NCI-H1417 treated with DMSO at 0.1 percent for 48 hours (cell line): ENCODE measurements around the gene ZNF473.

ENCODE experiments used
- DNase-seq: peaks from one replicate; lab custom pipeline; 2025; lab: John Stamatoyannopoulos, UW

Gene ZNF473

GRCh38 chr19:50025794-50026549 lies at the start of gene ZNF473:
Gene ZNF473, plus strand, starts transcription at chr19:50026005. Its CDS starts 5,078 bp downstream, at chr19:50031083.
- no peak for DNase-seq

DNA sequence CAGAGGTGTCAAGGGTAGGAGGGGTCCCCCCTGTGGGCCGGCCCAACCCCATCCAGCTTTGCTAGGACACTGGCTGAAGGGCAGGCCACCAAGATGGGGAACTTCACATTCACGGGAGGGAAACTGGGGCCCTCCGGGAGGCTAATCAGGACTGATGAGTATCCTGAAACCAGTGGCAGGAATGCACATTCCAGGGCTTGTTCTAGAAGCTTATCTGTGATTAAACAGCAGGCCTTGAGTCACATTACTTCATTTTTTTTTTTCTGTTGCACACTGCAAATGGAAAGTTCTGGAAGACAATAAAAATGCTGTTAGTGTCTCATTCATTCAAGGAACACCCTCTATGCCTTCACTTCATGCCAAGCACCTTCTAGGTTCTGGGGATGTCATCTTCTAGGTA lies 49.3 kb upstream of the ZNF473 start:
- no peak for DNase-seq

GRCh38 chr19:49977076-49977475 lies 48.7 kb upstream of the ZNF473 start:
- DNase-seq: no peak

GRCh38 chr19:49977881-49978280 lies 47.9 kb upstream of the ZNF473 start:
- DNase-seq: no peak

- no peak for DNase-seq
These were observed 47.5 kb upstream of the ZNF473 start for GRCh38 chr19:49978324-49978723.

- DNase-seq: no peak
These were observed 43.9 kb upstream of the ZNF473 start for GRCh38 chr19:49981603-49982593.

DNA sequence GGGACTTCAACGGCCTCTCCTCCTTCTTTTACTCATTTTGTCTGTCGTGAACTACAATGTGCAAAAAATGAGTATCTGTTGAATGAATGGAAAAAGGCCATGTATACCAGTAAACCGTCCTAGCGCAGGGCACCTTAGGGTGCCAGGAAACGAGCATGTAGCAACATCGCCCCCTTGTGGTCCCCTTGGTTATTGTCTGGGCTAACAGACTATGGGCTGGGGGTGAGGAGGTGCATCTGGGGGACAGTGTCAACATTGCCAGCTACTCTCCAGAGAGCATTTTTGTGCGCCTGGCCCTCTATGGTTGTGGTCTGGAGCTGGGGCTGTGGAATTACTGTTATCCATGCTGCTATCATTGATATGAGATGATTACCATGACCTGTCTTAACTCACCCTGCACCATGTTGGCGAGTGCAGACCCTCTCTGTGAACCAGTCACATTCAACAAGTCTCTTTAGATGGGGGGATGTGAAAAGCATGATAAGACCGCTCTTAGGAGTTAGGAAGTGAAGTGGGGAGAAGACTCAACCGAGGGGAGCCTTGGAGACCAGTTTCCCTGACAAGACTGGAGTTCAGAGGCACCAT lies 42.1 kb upstream of the ZNF473 start:
- no peak for DNase-seq

GRCh38 chr19:49984491-49984890 lies 41.3 kb upstream of the ZNF473 start:
- no peak for DNase-seq

DNA sequence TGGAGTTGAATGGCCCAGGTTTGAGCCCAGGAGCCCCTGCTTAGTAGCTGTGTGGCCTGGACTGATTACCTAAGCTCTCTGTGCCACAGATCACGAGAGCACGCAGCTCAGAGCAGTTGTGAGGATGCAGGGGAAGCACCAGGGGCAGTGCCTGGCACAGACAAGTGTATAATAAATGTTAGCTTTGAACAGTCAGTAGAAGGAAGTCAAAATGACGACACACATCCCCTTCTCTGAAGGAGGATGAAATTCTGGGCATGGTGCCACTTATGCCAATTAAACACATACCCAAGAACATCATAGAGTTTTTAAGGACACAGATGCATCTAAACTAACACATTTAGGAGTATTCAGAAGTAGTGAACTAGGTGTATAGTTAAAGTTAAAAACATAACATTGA lies 39.9 kb upstream of the ZNF473 start:
- DNase-seq: no peak

DNA sequence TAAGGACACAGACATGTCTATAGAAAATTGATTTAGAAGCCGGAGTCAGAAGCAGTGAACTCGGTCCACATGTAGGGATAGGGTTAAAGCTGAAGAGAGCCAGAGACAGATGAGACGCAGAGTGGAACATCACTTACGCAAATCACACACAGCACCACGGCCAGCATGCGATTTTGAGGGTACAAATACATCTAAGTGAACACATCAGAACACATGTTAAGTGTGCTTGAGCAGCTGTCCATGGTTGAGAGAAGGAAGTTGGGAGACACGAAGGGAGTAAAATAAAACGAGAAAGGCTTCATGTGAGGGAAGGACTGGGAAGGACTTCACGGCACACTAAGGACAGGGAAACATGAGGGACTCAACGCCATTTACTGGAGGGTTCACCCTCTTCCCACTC lies 39.5 kb upstream of the ZNF473 start:
- DNase-seq: no peak

GRCh38 chr19:49987159-49987698 lies 38.6 kb upstream of the ZNF473 start:
- DNase-seq: no peak

GRCh38 chr19:49988007-49988406 lies 37.8 kb upstream of the ZNF473 start:
- no peak for DNase-seq

- DNase-seq: no peak
These were observed 37.4 kb upstream of the ZNF473 start for GRCh38 chr19:49988433-49988832.

GRCh38 chr19:49997709-49998108 lies 28.1 kb upstream of the ZNF473 start:
- no peak for DNase-seq

- no peak for DNase-seq
These were observed 26.3 kb upstream of the ZNF473 start for GRCh38 chr19:49999371-50000010.

DNA sequence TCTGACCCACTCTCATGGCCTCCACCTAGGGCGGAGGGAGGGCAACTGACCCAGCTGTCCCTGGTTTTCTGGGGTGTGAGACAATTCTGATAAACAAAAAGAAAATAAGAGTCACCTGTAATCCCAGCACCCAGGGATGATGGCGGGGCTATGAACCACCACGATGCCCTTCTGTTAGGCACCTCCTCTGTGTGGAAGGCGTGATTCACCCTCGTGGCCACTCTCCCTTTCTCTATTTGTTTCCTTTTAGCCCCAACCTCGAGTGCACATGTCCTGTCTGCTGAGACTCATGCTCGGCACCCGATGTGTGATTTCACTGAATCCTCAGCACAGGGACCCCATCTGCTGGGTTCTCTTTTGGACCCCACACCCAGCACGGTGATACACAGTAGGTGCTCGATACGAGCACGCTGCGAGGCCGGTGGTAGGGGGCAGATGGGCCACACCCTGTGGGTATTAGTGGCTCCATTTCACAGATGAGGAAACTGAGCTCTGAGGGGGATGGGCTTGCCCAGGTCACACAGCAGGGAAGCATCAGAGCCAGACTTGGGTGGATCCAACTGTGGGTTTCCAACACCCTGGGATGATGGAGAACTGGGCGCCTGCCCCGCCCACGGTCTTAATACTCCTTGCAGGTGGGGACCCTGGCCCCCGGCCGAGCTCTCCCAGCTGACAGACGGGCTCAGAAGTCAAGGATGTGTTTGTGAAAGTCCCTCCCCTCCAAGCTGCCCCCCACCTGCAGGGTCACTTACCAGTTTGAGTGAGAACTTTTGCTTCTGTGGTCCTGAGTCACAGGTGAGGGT lies 25.6 kb upstream of the ZNF473 start:
- no peak for DNase-seq

DNA sequence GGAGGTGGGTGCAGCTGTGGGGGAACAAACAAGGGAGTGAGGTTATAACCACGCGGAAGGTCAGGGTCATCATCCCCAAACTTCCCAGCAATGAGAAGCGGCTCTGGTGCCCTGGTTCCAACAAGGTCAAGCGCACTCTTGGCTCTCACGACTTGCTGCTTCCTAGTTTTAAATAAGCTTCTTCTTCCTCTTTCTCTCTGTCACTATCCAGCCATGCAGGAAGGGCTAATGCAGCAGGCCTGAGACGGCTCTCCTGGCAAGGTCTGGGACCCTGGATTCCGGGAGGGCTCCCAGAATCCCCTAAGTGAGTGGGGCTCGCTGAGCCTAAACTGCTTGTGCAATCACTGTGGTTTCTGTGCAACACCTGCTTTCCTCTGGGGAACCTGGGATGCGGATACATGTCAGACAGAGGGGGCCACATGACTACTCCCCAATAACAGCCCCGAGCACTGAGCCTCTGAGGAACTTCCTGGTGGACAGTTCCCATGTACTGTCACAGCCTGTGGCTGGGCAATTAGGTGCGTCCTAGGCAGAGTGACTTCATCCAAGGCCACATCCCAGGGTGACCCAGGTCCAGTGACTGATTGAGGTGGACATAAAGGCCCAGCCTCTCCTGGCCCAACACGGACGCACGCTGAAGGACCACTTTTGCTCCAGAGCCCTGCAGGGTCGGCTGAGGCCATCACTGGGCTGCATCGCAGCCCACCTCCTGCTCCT lies 24.8 kb upstream of the ZNF473 start:
- DNase-seq: no peak

DNA sequence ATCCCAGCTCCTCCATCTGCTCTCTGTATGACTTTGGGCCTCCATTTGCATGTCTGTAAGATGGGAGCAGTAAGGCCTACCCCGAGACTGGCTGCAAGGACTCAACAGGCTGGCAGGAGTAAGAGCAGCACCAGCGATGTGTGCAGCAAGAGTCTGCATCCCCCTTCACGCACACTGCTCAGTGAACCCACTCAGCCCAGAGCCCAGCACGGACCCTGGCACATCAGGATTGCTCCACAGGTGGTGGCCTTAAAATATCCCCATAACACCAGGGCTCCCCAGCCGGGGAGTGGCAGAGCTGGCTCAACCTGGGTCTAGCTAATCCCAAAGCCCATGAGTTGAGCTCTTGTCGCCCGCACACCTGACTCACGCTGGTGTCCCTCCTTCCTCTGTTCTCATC lies 24.0 kb upstream of the ZNF473 start:
- DNase-seq: no peak

DNA sequence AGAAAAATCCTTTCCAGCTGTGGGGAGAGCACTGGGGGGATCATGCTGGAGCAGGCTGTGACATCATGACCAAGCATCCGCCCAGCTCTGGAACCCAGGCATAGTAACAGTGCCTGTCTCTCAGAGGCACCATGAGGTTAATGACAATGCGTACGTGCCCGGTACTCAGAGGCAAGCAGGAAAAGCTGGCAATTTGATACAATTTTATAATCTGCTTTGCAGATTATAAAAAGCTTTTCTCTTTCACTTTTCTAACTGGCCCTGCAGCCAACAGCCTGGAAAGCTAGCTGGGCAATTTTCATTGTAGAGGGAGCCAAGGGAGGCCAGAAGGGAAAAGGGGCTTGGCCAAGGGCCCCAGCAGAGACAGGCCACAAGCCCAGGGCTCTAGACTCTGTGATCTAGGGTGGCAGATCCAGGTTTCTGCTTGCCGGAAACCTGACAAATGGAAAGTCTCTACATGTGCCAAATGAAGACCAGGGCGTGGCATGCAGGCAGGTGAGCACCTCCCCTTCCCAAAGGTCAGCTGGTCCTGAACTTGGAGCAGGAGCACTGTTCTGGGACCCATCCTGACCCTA lies 23.3 kb upstream of the ZNF473 start:
- no peak for DNase-seq

GRCh38 chr19:50003254-50003788 lies 22.5 kb upstream of the ZNF473 start:
- no peak for DNase-seq
